Hematopoietic multipotent progenitor cell treated with erythropoietin and hydrocortisone succinate and interleukin-3 and kit ligand, for 6 days (in vitro differentiated cells): ENCODE measurements around the gene PPP6R3.
"Not testable (repeated sequence)": the region's sequence is repeated elsewhere in the genome, so short reads cannot be mapped to it uniquely, and the experiment has no call there.

ENCODE experiments used
- DNase-seq: peaks from one replicate; pipeline ENCODE4 v3.0.0-alpha.2; 2015

Gene PPP6R3

GRCh38 chr11:68621826-68622225, 161.3 kb downstream of the PPP6R3 start:
- no peak for DNase-seq

GRCh38 chr11:68623706-68624105, 163.2 kb downstream of the PPP6R3 start:
- DNase-seq: not testable (repeated sequence)

GRCh38 chr11:68625069-68625468, 164.5 kb downstream of the PPP6R3 start:
- not testable (repeated sequence) for DNase-seq

- DNase-seq: not testable (repeated sequence)
Measured at GRCh38 chr11:68626236-68626635, 165.7 kb downstream of the PPP6R3 start.

- DNase-seq: not testable (repeated sequence)
Measured at GRCh38 chr11:68628837-68629236, 168.3 kb downstream of the PPP6R3 start.

- not testable (repeated sequence) for DNase-seq
Measured at GRCh38 chr11:68632375-68632774, 171.8 kb downstream of the PPP6R3 start.

GRCh38 chr11:68632802-68633201, 172.2 kb downstream of the PPP6R3 start:
- peak; percentile 85 for DNase-seq

- not testable (repeated sequence) for DNase-seq
Measured at GRCh38 chr11:68634606-68635005, 174.1 kb downstream of the PPP6R3 start.

GRCh38 chr11:68635172-68635571, 174.6 kb downstream of the PPP6R3 start:
- not testable (repeated sequence) for DNase-seq

- not testable (repeated sequence) for DNase-seq
Measured at GRCh38 chr11:68635883-68636282, 175.3 kb downstream of the PPP6R3 start.

- not testable (repeated sequence) for DNase-seq
Measured at GRCh38 chr11:68639322-68639721, 178.8 kb downstream of the PPP6R3 start.

GRCh38 chr11:68641880-68642279, 181.3 kb downstream of the PPP6R3 start:
- no peak for DNase-seq

- no peak for DNase-seq
Measured at GRCh38 chr11:68643585-68643984, 183.0 kb downstream of the PPP6R3 start.

GRCh38 chr11:68646832-68647231, 186.3 kb downstream of the PPP6R3 start:
- DNase-seq: no peak

- no peak for DNase-seq
Measured at GRCh38 chr11:68649851-68650555, 189.5 kb downstream of the PPP6R3 start.

- DNase-seq: no peak
Measured at GRCh38 chr11:68650801-68651200, 190.2 kb downstream of the PPP6R3 start.

GRCh38 chr11:68651208-68651984, 190.8 kb downstream of the PPP6R3 start:
- DNase-seq: no peak

- no peak for DNase-seq
Measured at GRCh38 chr11:68651985-68652682, 191.6 kb downstream of the PPP6R3 start.

GRCh38 chr11:68652683-68653156, 192.2 kb downstream of the PPP6R3 start:
- no peak for DNase-seq

- DNase-seq: no peak
Measured at GRCh38 chr11:68653486-68654430, 193.2 kb downstream of the PPP6R3 start.

- no peak for DNase-seq
Measured at GRCh38 chr11:68654978-68655377, 194.4 kb downstream of the PPP6R3 start.

- no peak for DNase-seq
Measured at GRCh38 chr11:68655406-68655805, 194.9 kb downstream of the PPP6R3 start.
